Ovary (tissue), 3 donors: ENCODE data around the gene GABBR2.

ENCODE experiments used
- CTCF ChIP-seq, 3 donors: fragments of 450-650 bp in 2 of 3; fragments of 200-600 bp in 1 of 3; IDR thresholded peaks; one replicate each; pipeline versions ENCODE4 v1.5.1 to v1.8.0; 2016 to 2022; ENCODE audit warnings: antibody characterized with exemption in 3 of 3, mild to moderate bottlenecking in 1 of 3
- EP300 ChIP-seq: sonication (generic); formaldehyde crosslinking; IDR thresholded peaks from one replicate; pipeline ENCODE4 v1.6.1; 2017; ENCODE audit warnings: antibody characterized with exemption
- donor health status: DM: no; HTN: no; CAD: no.

- TF ChIP-seq CTCF (IDR thresholded peaks at IDR 0.05) (no peak), EP300 (no peak)
These were observed 137.1 kb downstream of the GABBR2 start for GRCh38 chr9:98571643-98572042.
